HS-27A (cell line): ENCODE measurements around the gene ZNF487.

Source experiments
- DNase-seq: peaks from one replicate; pipeline ENCODE4 v3.0.0-alpha.2; 2012; ENCODE audit warnings: low read depth, missing footprints

The ZNF487 gene

DNA sequence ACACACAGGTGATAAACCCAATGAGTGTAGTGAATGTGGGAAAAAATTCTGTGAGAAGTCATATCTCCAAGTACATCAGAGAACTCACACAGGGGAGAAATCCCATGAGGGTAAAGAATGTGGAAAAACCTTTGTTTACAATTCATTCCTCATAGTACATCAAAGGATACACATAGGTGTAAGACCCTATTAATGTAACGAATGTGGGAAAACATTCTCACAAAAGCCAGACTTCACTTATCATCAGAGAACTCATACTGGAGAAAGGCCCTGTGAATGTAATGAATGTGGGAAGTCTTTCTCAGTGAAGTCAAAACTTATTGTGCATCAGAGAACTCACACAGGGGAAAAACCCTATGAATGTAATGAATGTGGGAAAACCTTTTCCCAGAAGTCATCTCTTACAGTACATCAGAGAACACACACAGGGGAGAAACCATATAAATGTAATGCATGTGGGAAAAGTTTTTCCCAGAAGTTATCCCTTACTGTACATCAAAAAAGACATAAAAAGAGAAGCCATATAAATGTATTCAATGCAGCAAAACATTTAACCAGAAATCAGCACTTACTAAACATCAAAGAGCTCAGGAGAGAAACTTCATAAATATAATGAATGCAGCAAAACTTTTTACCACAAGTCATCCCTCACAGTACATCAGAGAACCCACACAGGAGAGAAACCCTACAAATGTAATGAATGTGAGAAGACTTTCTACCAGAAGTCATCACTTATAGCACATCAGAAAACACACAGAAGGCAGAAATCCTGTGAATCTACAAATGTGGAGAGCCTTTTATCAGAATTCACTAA is 87.7 kb downstream of the ZNF487 start:
- DNase-seq: no peak
